ENCODE results near the gene APBB1IP.

APBB1IP gene

GRCh38 chr10:26439406-26440087, 1.4 kb downstream of the APBB1IP start:
- TF ChIP-seq, protein P1, sequence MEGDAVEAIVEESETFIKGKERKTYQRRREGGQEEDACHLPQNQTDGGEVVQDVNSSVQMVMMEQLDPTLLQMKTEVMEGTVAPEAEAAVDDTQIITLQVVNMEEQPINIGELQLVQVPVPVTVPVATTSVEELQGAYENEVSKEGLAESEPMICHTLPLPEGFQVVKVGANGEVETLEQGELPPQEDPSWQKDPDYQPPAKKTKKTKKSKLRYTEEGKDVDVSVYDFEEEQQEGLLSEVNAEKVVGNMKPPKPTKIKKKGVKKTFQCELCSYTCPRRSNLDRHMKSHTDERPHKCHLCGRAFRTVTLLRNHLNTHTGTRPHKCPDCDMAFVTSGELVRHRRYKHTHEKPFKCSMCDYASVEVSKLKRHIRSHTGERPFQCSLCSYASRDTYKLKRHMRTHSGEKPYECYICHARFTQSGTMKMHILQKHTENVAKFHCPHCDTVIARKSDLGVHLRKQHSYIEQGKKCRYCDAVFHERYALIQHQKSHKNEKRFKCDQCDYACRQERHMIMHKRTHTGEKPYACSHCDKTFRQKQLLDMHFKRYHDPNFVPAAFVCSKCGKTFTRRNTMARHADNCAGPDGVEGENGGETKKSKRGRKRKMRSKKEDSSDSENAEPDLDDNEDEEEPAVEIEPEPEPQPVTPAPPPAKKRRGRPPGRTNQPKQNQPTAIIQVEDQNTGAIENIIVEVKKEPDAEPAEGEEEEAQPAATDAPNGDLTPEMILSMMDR (IDR thresholded peaks at IDR 0.05; ENCODE audit: low read depth, low read length) = no peak
- TF ChIP-seq MAX (IDR thresholded peaks at IDR 0.05; ENCODE audit: low read depth, low read length) = no peak
- TF ChIP-seq POLR2A (IDR thresholded peaks at IDR 0.05; ENCODE audit: extremely low read depth, insufficient read length) = no peak
- no peak for TF ChIP-seq MYC (IDR thresholded peaks at IDR 0.05; ENCODE audit: low read depth, low read length)
- peak overlapping the region; percentile 71 for H3K4me3 ChIP-seq (ENCODE audit: low read depth, low read length)
- DNase-seq (ENCODE audit: low read depth) = no peak

- peak overlapping the region; percentile 71 for H3K4me3 ChIP-seq (ENCODE audit: low read depth, low read length)
- no peak for DNase-seq (ENCODE audit: low read depth)
- TF ChIP-seq POLR2A (IDR thresholded peaks at IDR 0.05; ENCODE audit: extremely low read depth, insufficient read length) (no peak), MAX (IDR thresholded peaks at IDR 0.05; ENCODE audit: low read depth, low read length) (no peak), MYC (IDR thresholded peaks at IDR 0.05; ENCODE audit: low read depth, low read length) (no peak)
- TF ChIP-seq, protein P1 (IDR thresholded peaks at IDR 0.05; ENCODE audit: low read depth, low read length) = no peak
Measured at GRCh38 chr10:26440088-26440470, 1.9 kb downstream of the APBB1IP start.

GRCh38 chr10:26441491-26442214, 3.5 kb downstream of the APBB1IP start:
- TF ChIP-seq POLR2A (IDR thresholded peaks at IDR 0.05; ENCODE audit: extremely low read depth, insufficient read length) (no peak), MYC (IDR thresholded peaks at IDR 0.05; ENCODE audit: low read depth, low read length) (no peak), MAX (IDR thresholded peaks at IDR 0.05; ENCODE audit: low read depth, low read length) (no peak)
- TF ChIP-seq, protein P1 (IDR thresholded peaks at IDR 0.05; ENCODE audit: low read depth, low read length) = no peak
- DNase-seq (ENCODE audit: low read depth) = no peak
- no peak overlapping the region for H3K4me3 ChIP-seq (ENCODE audit: low read depth, low read length)

DNA sequence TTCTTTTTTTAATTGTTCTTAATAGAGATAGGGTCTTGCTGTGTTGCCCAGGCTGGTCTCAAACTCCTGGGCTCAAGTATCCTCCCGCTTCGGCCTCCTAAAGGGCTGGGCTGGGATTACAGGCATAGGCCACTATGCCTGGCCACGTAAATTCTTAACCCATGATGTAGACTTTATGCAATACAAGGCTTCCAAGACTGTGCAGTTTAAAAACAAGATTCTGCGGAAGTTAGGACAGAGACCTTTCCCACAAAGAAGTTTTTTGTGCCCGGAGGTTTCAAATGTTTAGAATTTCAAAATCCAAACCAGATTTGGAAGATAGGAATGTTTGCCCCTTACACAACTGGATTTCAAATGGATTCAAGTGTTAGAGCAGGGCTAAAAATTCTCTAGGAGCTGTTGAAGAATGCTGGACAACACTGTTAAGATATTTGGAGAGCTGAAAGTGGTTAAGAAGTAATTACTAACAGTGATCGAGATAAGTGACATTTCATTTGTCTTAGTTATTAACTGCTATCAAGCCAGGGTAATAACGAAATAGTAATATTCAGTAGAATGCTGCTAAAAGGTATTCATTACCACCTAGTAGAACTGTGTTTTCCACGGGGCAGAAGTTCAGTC, 7.4 kb downstream of the APBB1IP start:
- DNase-seq (ENCODE audit: low read depth) = no peak
- TF ChIP-seq MYC (IDR thresholded peaks at IDR 0.05; ENCODE audit: low read depth, low read length) (no peak), MAX (IDR thresholded peaks at IDR 0.05; ENCODE audit: low read depth, low read length) (no peak), POLR2A (IDR thresholded peaks at IDR 0.05; ENCODE audit: extremely low read depth, insufficient read length) (no peak)
- TF ChIP-seq, protein P1 (IDR thresholded peaks at IDR 0.05; ENCODE audit: low read depth, low read length) = no peak
- H3K4me3 ChIP-seq (ENCODE audit: low read depth, low read length) = no peak overlapping the region

DNA sequence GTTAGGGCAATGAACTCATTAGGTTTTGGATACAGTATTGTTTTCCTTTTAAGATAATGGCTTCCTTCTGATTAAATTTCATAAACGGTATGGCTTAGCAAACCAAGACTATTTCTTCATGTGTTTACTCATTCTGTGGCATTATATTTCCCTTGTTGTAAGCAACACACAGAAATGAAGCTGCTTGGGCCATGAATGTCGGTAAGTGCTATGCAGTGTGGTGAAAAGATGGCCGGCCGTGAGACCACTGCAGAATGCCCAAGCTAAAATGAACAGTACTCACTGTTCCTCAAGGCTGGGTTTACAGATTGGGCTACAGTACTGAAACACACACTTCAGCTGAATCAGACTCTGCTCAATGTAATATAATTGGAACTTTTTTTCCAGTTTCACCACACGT, 8.1 kb downstream of the APBB1IP start:
- DNase-seq (ENCODE audit: low read depth) = no peak
- TF ChIP-seq POLR2A (IDR thresholded peaks at IDR 0.05; ENCODE audit: extremely low read depth, insufficient read length) (no peak), MYC (IDR thresholded peaks at IDR 0.05; ENCODE audit: low read depth, low read length) (no peak), MAX (IDR thresholded peaks at IDR 0.05; ENCODE audit: low read depth, low read length) (no peak)
- TF ChIP-seq, protein P1 (IDR thresholded peaks at IDR 0.05; ENCODE audit: low read depth, low read length) = no peak
- H3K4me3 ChIP-seq (ENCODE audit: low read depth, low read length) = no peak overlapping the region
